ENCODE measurements around the gene CPZ. TPM values are rescaled to one million over a fixed set of nuclear protein-coding genes. Genes with fewer than 3 reads are reported as not detected.

The CPZ gene
- total RNA-seq, 1 experiment from 2014 or later = 37.3 TPM

- peaks cover 20 to 31% of the 10 kb centered on the region in 2 experiments for H3K4me1 Mint-ChIP-seq
- H3K79me1 ChIP-seq (ENCODE audit: insufficient read depth, low read depth, low read length, poor library complexity, severe bottlenecking) = no peaks in the 10 kb centered on the region
- no peak overlapping the region for H2BK12ac ChIP-seq (ENCODE audit: insufficient read length, low read depth, low read length)
- no peak for DNase-seq
- no peak overlapping the region for H4K5ac ChIP-seq (ENCODE audit: insufficient read length, low read depth, low read length)
- H3K14ac ChIP-seq (ENCODE audit: insufficient read depth, low read length) = no peak overlapping the region
- H4K8ac ChIP-seq (replicated peaks; ENCODE audit: insufficient read length, low read depth, low read length) = no peak overlapping the region
- no peak overlapping the region for H2BK20ac ChIP-seq (ENCODE audit: low read depth, low read length, poor library complexity, severe bottlenecking)
- H3K23me2 ChIP-seq (ENCODE audit: insufficient read length, low read depth, low read length, poor library complexity, severe bottlenecking) = no peaks in the 10 kb centered on the region
- no peak overlapping the region for H3K23ac ChIP-seq (ENCODE audit: insufficient read length, low read depth, low read length)
- H3K27ac Mint-ChIP-seq = peak overlapping the region in 1 of 3 experiments; percentile 66; a peak in 1 of 7 replicates
- no peak overlapping the region for H3K18ac ChIP-seq (ENCODE audit: insufficient read length, low read depth, low read length)
- H2BK120ac ChIP-seq (ENCODE audit: low read depth, low read length, poor library complexity, severe bottlenecking) = no peak overlapping the region
- no peak overlapping the region for H3K4me3 Mint-ChIP-seq
- H4K91ac ChIP-seq (ENCODE audit: insufficient read length, low read depth, low read length) = no peak overlapping the region
- no peaks in the 10 kb centered on the region for H3K36me3 Mint-ChIP-seq (ENCODE audit: insufficient read depth in 1 of 3, low read depth in 3 of 3)
- no peaks in the 10 kb centered on the region; a peak in 1 of 5 replicates for H3K9me3 Mint-ChIP-seq
- no peak overlapping the region for H2AK5ac ChIP-seq (ENCODE audit: insufficient read length, low read length)
- peaks cover 2% of the 10 kb centered on the region for H4K20me1 ChIP-seq (ENCODE audit: control insufficient read depth, insufficient read depth, insufficient read length)
- H2AFZ ChIP-seq (ENCODE audit: low read length) = no peak overlapping the region
- H3K79me2 ChIP-seq (ENCODE audit: insufficient read depth, low read length) = no peaks in the 10 kb centered on the region
- H2BK15ac ChIP-seq (ENCODE audit: low read depth, low read length) = no peak overlapping the region
- H3K4me2 ChIP-seq (ENCODE audit: insufficient read depth, insufficient read length, low read length) = no peak overlapping the region
- H3K56ac ChIP-seq (ENCODE audit: insufficient read length, low read depth, low read length) = no peak overlapping the region
- H2BK5ac ChIP-seq (ENCODE audit: insufficient read length, low read length) = no peak overlapping the region
- WGBS (ENCODE audit: extremely low coverage, insufficient read length, low lambda C conversion rate) = no CpG with 5 or more reads among the region's 8 CpGs
- H3K9me3 ChIP-seq (ENCODE audit: control insufficient read depth, low read depth, low read length) = no peaks in the 10 kb centered on the region
- TF ChIP-seq CTCF (conservative IDR thresholded peaks at IDR 0.05) = no peak
- H3K27me3 Mint-ChIP-seq (ENCODE audit: low read depth) = no peaks in the 10 kb centered on the region; the same call in none of the 2 replicates
- H3K27ac ChIP-seq (ENCODE audit: insufficient read length, low read depth, low read length) = no peak overlapping the region
- H3K4me1 ChIP-seq (ENCODE audit: insufficient read depth, low read length) = no peaks in the 10 kb centered on the region
- H3K4ac ChIP-seq (ENCODE audit: low read depth, low read length) = no peak overlapping the region
- no peaks in the 10 kb centered on the region for H3K27me3 ChIP-seq (ENCODE audit: insufficient read depth, low read length)
- H3T11ph ChIP-seq (ENCODE audit: low read length) = no peak overlapping the region
- no peak overlapping the region for H3K9ac ChIP-seq (ENCODE audit: extremely low read depth, insufficient read length, low read length)
Measured at GRCh38 chr4:8552581-8553205, 39.9 kb upstream of the CPZ start.
